Cardiac septum (tissue), 1 donor: ENCODE results near the gene SENP6. TPM values are rescaled to one million over a fixed set of nuclear protein-coding genes. Genes with fewer than 3 reads are reported as not detected.
"Not testable (repeated sequence)": the region's sequence is repeated elsewhere in the genome, so short reads cannot be mapped to it uniquely, and the experiment has no call there.

Experiments used
- DNase-seq: peaks from one replicate; pipeline ENCODE4 v3.0.0-alpha.2; 2020; ENCODE audit warnings: low spot score
- intact Hi-C: fragments of 100-400 bp; cut with DNase I; formaldehyde crosslinking; loops from one replicate; pipeline ENCODE4 v1.14.0; 2022
- long read RNA-seq: library from polyadenylated mRNA; unstranded; transcript quantifications from one replicate; pipeline ENCODE4 v2.0.0, GENCODE V29; 2021
- total RNA-seq: library from RNA; stranded (reverse); fragmentation: NEBNext Ultra II Directional; extraction: Animal tissue kit (Norgen Biotek cat#: 25700); gene quantifications from one replicate; pipeline ENCODE4 v1.2.1, GENCODE V29; 2021
- donor health status: DM: no; HTN: no; CAD: no.

SENP6 gene, protein sequence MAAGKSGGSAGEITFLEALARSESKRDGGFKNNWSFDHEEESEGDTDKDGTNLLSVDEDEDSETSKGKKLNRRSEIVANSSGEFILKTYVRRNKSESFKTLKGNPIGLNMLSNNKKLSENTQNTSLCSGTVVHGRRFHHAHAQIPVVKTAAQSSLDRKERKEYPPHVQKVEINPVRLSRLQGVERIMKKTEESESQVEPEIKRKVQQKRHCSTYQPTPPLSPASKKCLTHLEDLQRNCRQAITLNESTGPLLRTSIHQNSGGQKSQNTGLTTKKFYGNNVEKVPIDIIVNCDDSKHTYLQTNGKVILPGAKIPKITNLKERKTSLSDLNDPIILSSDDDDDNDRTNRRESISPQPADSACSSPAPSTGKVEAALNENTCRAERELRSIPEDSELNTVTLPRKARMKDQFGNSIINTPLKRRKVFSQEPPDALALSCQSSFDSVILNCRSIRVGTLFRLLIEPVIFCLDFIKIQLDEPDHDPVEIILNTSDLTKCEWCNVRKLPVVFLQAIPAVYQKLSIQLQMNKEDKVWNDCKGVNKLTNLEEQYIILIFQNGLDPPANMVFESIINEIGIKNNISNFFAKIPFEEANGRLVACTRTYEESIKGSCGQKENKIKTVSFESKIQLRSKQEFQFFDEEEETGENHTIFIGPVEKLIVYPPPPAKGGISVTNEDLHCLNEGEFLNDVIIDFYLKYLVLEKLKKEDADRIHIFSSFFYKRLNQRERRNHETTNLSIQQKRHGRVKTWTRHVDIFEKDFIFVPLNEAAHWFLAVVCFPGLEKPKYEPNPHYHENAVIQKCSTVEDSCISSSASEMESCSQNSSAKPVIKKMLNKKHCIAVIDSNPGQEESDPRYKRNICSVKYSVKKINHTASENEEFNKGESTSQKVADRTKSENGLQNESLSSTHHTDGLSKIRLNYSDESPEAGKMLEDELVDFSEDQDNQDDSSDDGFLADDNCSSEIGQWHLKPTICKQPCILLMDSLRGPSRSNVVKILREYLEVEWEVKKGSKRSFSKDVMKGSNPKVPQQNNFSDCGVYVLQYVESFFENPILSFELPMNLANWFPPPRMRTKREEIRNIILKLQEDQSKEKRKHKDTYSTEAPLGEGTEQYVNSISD
- 68.0 TPM for total RNA-seq
- long read RNA-seq, full-length matches to known transcripts: 22 of 57 reads
- long read RNA-seq, partial matches to known transcripts: 14 of 57 reads
- long read RNA-seq, other reads (novel, unspliced or antisense): 21 of 57 reads

DNA sequence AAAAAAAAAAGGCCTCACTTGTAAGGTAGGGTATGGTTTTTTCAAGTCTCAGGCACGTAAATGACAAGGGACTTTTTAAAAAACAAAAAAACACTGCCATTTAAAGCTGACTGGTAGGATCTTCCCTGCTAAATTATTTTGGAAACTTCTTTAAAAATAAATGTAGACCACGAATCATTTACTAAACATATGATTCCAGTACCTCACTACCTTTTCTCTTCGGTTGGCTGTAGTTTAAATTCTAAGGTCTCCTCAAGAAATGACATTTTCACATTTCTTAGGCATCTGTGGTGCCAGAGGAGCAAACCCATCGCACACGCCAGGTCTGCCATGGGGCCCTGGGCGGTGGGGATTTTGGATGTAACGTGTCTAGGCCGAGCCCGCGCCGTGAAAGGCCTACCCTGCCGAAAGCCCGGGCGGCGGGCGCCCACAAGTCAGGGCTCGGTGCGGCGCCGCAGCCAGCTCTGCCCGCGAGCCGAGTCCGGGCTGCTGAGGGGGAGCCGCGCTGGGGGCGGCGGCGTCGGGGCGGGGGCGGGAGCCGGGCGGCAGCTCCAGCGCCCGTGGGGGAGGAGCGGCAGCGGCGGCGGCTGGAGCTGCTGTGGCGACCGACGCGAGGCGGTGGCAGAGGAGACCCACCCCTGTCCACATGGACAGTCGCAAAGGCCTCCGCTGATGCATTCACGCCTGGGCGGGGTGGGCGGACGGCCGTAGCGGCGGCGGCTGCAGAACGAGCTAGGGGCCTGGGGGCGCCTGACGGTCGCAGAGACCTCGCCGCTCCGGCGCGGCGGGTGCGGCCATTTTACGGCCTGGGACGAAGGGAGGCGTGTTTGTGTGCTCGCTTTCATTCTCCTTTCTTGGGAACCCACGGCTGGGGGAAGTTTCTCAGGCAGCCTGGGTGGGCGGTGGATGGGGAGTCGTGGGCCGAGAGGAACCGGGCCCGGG is at the start of gene SENP6:
TSS of gene SENP6 (plus strand) at position 577 of the 942 bp plus-strand sequence. CDS start 645 bp downstream, outside the sequence.
- DNase-seq: peak; percentile 92
- intact Hi-C loops: loop anchor here (5.0 kb wide), 2 partner anchors 146 to 319 kb away; partner anchors contain the start of genes MYO6 and TMEM30A

DNA sequence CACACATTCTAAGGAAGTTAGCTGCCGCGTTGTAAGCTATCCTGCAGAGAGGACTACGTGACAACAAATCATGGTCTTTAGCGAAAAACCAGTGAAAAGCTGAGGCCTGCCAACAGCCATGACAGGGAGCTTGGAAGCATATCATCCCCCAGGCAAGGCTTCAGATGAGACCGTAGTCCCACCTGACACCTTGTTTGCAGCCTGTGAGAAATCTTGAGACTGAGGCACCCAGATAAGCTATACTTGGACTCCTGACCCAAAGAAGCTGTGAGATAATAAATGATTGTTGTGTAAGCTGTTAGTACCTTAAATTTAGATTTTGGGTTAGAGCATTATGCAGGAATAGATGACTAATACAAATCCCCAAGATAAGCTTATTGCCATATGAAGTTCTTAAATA is 45.4 kb upstream of the SENP6 start:
- no peak for DNase-seq
- intact Hi-C loops: no loop called here

DNA sequence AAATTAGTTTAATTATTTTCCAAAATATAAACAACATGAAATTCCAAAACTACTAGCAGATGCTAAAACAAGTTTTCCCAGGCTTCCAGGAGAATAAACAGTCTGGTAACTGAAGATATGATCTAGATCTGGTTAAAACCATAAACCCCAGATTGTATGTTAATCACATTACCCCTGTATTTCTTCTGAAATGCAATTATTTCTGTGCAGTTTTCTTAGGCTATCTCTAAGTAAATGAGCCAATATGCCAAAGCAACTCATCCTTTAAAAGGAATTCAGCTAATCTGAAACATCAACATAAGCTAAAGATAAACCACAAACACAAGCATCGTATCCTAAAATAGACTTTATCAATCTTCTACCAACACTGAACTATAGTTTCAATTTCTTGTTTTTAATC is 44.6 kb upstream of the SENP6 start:
- DNase-seq: no peak
- intact Hi-C loops: no loop called here

DNA sequence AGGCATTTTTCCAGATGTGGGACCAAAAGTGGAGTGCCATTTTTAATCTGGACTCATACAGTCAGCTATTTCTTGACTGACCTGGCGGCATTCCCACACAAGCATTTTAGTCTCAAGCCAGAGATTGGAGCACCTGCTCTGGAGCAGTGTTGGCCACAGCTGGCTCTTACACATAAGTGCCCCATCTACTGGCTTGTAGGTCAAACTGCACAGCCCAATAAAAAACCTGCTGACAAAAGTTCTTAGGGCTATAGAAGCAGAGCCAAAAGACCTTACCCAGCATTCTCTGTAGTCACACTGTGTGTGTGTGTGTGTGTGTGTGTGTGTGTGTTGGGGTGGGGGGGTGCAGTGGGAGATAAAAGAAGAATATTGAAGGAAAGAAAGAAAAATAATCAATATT is 38.6 kb upstream of the SENP6 start:
- no peak for DNase-seq
- intact Hi-C loops: no loop called here

DNA sequence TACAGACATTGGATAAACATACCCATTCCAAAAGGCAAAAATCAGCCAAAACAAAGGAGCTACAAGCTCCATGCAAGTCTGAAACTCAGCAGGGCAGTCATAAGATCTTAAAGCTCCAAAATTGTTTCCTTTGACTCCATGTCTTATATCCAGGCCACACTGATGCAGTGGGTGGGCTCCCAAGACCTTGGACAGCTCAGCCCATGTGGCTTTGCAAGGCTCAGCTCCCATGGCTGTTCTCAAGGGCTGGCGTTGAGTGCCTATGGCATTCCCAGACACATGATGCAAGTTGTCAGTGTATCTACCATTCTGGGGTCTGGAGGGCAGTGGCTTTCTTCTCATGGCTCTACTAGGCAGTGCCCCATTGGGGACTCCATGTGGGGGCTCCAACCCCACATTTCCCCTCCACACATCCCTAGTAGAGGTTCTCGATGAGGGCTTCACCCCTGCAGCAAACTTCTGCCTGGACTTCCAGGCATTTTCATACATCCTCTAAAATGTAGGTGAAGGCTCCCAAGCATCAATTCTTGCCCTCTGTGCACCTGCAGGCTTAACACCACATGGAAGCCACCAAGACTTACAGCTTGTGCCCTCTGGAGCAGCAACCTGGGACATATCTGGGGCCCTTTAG is 35.4 kb upstream of the SENP6 start:
- intact Hi-C loops: no loop called here
- DNase-seq: no peak

DNA sequence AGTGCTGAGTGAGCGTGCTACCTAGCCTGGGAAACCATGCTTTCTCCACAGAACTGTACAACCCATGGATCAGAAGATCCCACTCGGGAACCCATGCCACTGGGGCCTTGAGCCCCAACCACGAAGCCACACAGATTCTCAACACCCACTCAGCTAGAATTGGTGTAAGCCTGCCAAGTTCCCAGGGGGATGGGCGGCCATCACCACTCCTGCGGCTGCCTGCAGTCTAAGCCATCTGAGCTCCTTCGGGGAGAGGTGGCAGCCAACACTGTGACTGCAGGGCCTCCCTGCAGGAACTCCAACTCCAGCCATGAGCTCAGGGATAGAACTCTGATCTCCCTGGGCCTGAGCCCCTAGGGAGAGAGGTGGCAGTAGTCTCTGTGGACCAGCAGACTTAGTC is 33.6 kb upstream of the SENP6 start:
- intact Hi-C loops: no loop called here
- no peak for DNase-seq

DNA sequence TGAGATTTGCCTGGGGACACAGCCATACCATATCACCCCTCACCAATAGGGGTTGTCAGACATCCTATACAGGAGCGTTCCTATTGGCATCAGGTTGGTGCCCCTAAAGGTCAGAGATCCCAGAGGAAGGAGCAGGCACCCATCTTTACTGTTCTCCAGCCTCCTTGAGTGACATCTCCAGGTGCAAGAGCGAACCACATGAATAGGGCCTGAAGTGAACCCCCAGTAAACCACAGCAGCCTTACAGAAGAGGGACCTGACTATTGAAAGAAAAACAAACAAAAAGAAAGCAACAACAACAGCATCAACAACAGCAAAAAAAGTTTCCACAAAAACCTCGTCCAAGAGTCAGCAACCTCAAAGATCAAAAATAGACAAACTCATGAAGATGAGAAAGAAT is 32.7 kb upstream of the SENP6 start:
- intact Hi-C loops: no loop called here
- DNase-seq: no peak

DNA sequence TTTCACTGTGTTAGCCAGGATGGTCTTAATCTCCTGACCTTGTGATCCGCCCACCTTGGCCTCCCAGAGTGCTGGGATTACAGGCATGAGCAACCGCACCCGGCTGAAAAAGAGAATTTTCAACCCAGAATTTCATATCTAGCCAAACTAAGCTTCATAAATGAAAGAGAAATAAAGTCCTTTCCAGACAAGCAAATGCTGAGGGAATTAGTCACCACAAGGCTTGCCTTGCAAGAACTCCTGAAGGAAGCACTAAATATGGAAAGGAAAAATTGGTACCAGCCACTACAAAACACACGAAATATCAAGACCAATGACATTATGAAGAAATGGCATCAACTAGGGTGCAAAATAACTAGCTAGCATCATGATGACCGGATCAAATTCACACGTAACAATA is 31.0 kb upstream of the SENP6 start:
- intact Hi-C loops, DNase-seq: not testable (repeated sequence)

DNA sequence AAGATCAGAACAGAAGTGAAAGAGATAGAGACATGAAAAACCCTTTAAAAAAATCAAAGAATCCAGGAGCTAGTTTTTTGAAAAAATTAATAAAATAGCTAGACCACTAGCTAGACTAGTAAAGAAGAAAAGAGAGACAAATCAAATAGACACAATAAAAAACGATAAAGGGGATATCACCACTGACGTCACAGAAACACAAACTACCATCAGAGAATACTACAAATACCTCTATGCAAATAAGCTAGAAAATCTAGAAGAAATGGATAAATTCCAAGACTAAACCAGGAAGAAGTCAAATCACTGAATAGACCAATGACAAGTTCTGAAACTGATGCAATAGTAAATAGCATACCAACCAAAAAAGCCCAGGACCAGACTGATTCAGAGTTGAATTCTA is 29.6 kb upstream of the SENP6 start:
- no peak for DNase-seq
- intact Hi-C loops: no loop called here

DNA sequence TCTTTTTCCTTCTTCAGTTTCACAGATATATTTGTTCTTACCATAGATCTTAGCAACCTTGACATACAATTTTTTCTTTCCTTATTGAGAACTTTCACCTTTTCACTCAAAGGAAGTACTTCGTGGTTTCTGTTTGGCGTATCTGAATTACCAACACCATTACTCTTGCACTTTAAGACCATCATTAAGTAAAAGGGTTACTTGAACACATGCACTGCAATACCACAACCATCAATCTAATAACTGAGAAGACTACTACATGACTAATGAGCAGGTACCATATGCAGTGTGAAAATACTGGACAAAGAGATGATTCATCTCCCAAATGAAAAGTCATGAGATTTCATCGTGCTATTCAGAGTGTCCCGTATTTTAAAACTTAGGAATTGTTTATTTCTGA is 21.7 kb upstream of the SENP6 start:
- DNase-seq: no peak
- intact Hi-C loops: no loop called here

DNA sequence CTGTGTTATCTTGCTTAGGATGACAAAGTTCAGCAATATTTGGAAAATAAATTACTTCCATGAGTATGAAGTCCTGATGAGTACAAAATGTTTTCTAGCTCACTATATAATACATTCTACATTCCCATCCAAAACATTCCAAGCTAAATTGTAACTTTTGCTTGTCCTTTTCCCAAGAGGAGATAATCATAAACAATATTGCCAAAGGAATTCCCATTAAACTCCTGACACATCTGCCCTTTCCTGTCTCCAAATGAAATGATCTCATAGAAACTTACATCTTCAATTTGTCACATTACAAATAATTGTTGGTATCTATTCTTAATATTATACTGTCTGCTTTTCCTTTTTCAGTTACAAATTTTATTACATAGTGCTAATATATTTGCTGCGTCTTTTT is 20.4 kb upstream of the SENP6 start:
- intact Hi-C loops: no loop called here
- no peak for DNase-seq

DNA sequence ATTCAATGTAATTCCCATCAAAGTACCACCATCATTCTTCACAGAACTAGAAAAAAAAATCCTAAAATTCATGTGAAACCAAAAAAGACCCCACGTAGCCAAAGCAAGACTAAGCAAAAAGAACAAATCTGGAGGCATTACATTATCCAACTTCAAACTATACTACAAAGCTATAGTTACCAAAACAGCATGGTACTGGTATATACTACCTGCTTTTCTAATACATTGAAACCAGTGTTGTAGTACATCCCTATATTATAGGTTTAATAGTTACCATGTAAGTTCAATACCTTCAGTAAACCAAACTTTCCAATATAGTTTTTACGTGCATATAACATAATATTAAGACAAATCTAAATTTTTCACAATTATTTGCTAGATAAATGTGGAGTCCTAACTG is 17.1 kb upstream of the SENP6 start:
- DNase-seq, intact Hi-C loops: not testable (repeated sequence)

DNA sequence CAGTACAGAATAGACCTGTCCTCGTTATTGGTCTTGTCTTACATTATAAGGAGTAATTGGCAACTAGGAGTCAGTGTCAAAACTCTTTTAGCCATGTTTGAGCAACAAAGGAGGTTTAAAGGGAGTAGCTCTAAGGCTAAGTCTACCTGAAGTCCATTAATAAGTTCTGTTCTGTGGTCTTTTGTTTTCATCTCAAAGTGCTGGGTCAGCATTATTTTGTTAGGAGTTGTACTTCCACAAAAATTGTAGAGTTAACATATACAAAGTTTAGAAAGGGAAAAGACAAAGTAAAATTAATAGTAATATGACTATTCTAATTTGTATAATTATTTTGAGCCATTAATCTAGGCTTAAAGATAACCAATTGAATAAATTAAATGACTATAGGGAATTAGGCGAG is 12.7 kb upstream of the SENP6 start:
- no peak for DNase-seq
- intact Hi-C loops: no loop called here

DNA sequence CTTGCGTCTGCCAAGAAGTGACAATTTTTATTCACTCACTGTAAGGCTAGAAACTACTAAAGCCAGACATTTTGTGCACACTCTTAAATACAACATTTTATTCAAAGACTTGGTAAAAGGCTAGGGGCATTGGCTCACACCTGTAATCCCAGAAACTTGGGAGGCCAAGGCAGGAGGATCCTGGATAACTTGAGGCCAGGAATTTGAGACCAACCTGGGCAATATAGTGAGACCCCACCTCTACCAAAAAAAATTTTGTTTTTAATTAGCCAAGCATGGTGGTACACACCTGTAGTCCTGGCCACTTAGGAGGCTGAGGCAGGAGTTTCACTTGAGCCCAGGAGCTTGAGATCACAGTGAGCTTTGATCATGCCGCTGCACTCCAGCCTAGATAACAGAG is 11.3 kb upstream of the SENP6 start:
- intact Hi-C loops: no loop called here

DNA sequence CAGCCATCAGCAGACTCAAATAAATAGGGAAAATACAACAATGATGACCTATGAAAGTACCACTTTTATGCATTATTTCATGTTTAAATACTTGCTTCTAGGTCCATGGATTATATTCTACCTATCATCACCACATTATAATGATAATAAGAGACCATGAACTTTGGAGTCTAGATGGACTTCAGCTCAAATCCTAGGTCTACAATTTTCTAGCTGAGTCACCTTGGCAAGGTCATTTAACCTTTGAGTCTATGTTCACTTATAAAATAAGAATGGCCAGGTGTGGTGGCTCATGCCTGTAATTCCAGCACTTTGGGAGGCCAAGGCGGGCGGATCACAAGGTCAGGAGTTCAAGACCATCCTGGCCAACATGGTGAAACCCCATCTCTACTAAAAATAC is 5.3 kb upstream of the SENP6 start:
- intact Hi-C loops, DNase-seq: not testable (repeated sequence)

More for the DNA sequence above, 11.3 kb upstream of the SENP6 start:
- no peak for DNase-seq

DNA sequence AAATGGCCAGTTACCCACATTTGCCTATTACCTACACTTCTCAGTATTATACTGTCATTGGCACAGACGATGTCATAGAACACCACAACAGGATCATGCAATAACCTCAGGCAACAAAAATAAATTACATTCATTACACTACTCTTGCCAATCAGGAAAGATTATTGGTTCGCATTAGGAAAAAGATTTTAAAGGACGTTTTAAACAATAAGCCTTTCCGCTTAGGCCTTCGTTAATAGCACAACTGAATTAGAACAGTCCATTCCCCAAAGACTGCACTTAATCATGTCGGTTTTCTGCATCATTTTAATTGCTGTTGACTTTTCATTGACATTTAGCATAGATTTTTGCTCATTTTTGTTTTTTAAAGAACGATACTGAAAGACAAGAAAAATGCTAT is 912 bp upstream of the SENP6 start:
- intact Hi-C loops: loop anchor here (5.0 kb wide), 2 partner anchors 147 to 318 kb away; partner anchors contain the start of genes MYO6 and TMEM30A
- DNase-seq: no peak

DNA sequence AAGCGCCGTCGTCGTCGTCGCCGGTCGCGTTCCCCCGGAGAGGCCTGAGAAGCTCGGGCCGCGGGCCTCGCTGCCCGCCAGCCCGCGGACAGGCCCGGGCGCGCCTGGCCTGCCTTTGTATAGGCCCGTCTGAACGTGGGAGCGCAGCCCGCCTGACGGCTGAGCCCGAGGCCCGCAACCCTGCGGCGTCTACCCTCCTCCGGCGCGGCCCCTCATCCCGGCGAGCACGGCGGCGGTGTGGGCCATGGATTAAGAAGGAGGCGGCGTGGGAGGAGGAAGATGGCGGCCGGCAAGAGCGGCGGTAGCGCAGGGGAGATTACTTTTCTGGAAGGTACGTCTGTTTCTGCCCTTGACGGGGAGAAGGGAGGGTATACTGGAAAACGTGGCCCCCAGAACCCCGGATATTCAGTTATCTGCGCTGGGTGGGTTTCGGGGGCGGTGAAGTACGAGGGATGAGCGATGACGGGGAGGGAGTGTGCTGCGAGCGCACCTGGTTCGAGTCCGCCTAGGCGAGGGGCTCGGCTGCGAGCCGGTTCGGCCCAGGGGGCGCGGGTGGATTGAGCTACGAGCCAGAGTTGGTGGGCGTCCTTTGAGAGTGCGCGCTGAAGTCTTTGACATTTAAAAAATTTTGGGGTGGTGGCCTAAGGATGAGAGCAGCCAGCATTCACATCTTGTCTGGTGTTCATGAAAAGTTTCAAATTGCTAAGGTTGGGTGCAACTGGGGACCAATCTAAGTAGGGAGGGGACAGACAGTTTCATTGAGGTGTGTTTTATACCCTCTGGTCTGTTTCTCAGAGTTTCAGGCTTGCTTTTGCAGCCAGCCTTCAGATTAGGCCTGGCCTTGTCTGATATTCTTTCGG is 796 bp downstream of the SENP6 start:
- intact Hi-C loops: loop anchor here (5.0 kb wide), 2 partner anchors 145 to 320 kb away; partner anchors contain the start of genes MYO6 and TMEM30A
- DNase-seq: peak; percentile 80
